ENCODE results near the gene SHISAL1.

Gene SHISAL1
- total RNA-seq: 1.5 to 2.4 reads per million in 2 donors

GRCh38 chr22:44312766-44313165, at the start of gene SHISAL1:
SHISAL1 (minus strand) TSS chr22:44312951; CDS start chr22:44300945, 12,006 bp downstream.
- no peak for DNase-seq

DNA sequence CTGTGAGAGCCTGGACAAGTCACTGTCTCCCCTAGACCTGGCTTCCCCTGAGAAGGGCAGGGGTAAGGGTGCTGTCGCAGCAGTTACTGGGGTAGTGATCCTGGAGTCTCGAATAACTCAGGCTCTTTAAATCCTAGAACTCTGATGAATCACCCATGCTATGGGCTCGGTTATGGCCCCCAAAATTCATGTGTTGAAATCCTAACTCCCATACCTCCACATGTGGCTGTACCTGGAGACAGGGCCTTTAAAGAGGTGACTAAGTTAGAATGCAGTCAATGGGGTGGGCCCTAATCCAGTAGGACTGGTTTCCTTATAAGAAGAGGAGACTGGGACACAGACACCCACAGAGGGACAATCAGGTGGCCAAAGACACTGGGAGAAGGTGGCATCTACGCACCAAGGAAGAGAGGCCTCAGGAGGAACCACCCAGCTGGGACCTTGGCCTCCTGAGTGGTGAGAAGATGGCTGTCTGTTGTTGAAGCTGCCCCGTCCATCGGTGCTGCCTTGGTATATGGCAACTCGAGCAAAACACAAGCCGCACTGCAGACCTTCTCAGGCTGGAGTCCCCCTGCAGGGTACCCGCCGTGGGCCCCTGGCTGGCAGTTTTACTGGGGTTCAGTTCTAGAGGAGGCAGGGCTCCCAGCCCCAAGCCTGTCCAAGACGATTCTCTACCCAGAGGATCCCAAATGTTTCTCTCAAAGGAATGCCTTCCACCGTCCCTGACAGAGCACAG, 48.8 kb upstream of the SHISAL1 start:
- DNase-seq: no peak

DNA sequence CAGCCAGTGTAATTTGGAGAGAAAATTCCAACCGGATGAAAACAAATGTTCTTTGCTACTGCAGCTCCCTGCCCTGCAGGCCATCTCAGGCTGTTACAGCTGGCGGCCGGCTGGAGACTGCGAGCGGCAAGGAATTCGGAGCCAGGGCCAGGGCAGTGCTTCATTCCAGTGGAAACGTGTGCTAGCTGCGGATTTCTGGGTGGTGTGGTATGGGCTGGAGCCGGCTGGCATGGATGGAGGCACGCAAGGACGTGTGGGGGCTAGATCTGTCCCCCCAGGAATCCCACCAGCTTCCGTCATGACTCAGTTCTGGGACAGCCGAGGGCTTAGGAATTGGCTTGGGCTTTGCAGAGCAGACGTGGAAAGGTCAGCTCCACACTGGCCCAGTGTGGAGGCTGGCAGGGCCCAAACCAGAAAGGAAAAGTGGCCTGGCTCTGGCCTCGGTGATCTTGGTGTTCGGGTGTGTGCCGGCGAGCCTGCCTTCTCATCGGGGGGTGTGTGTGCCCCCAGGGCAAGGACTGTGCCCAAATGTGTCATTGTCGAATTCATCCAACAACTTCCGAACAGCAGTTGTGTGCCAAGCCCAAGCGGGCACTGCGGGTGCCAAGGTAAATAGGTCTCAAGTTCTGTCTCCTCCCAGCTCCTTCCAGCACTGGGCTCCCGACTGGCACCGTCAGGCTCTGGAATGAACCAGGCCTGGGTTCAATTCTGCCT, 48.1 kb upstream of the SHISAL1 start:
- no peak for DNase-seq

- DNase-seq: no peak
Observed at GRCh38 chr22:44360306-44360667, 47.5 kb upstream of the SHISAL1 start.

GRCh38 chr22:44359496-44360110, 46.9 kb upstream of the SHISAL1 start:
- no peak for DNase-seq

GRCh38 chr22:44358709-44359440, 46.1 kb upstream of the SHISAL1 start:
- no peak for DNase-seq

DNA sequence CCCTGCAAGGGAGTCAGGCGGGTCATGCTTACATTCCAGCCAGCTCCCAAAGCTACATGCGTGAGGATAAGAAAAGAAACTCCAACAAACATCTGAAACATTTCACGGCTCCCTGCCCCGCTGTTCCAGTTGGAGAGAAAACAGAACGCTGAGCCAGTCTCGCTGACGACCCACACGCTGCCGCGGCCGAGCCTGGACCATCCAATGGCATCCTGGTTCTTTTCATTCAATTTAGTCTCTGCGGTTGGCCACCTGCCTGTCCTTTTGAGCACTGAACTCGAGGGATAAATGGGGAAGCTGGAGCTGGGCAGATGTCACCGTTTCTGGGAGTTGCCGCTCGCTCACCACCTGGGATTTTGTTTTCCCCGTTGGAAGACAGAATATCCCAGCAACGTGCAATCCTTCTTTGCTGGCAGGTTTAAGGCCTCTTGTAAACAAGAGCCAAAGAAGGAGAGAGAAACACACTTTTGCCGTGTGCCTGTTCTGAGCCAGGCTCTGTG, 45.3 kb upstream of the SHISAL1 start:
- no peak for DNase-seq

DNA sequence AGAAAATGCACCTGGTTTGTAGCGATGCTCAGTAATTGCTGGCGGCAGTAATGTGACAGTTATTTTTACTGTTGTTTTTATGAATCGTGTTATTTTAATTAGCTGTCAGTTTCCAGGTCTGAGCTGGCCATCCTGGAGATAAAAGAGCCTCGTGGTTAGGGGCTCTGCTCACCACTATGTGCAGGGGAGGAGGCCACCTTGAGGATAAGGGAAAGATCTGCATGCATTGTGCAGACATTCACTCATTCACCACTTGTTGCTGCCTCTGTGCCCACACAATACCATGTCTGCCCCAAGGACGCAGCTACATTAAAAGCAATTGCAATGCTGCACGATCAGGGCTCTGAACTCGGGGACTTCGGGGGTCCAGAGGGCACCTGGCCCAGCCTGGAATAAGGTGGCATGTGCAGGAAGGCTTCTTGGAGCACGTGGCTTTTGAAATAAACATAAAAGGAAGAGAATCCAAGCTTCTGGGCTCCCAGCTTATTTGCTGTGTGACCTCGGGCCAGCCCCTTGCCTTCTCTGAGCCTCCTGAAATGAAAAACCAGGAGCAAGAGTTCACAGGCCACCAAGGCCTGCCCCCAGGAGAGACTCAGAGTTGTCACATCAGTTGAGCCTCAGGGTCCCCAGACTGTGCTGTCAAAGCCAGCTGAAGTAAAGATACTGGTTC, 44.7 kb upstream of the SHISAL1 start:
- DNase-seq: no peak

DNA sequence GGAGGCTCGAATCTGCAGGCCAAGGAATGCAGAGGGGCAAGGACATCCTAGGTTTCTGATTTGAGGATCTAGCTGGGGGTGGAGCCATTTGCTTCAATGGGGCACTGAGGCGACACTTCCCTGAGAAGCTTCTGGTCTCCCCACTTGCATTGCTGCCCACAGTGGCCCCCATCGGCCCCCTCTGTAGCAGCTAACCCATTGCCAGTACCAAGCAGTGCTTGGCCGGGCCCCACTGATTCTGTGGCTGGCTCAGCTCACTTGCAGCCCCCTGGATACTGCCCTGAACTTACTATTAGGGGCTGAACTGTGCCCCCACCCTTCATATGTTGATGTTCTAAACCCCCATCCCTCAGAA, 42.9 kb upstream of the SHISAL1 start:
- no peak for DNase-seq

DNA sequence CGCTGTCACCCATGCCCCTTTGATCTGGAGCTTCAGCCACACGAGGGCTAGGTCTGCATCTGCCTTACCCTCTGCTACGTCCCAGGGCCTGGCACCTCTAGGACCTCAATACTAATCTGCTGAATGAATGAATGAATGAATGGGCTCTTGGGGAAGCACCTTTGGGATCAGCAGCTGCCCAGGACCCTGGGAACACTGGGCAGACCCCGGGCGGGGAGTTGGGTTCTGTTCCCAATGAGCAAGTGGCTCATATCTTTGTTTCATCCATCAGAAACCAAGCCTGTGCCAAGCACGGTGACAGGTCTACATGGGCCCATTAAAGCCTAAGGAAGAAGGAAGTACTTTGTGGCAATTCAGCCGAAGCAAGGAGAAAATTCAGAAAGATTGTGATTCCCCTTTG, 41.5 kb upstream of the SHISAL1 start:
- no peak for DNase-seq

GRCh38 chr22:44353041-44353440, 40.3 kb upstream of the SHISAL1 start:
- DNase-seq: no peak

- DNase-seq: no peak
Observed at GRCh38 chr22:44352378-44353035, 39.8 kb upstream of the SHISAL1 start.

DNA sequence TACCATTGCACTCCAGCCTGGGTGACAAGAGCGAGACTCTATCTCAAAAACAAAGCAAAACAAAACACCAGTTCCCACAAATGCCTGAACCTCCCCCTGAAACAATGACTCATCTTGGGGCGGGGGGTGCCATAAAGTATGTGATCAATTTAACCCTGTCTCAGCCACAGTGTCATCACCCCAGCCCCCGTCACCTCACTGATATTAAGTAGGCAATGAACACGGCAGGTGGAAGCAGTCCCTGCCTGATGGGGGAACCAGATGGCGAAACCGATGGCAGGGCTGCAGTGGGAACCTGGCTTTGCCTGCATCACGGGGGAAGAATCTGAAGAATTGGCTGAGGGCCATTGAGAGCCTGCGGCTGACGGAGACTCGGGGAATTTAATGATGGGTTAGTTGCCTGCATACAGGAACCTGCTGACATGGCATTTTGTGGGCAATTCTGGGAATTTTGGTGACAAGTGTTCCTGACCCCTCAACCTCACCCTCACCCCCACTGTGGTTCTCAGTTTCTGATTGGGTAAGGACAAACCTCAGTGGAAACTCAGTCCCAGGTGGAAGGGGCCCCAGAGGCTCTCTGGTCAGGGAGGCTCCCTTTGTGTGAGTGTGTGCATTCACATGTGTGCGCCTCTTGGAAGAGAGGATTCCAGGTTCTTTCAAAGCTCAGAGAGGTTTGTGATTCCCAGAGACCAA, 39.1 kb upstream of the SHISAL1 start:
- DNase-seq: no peak

DNA sequence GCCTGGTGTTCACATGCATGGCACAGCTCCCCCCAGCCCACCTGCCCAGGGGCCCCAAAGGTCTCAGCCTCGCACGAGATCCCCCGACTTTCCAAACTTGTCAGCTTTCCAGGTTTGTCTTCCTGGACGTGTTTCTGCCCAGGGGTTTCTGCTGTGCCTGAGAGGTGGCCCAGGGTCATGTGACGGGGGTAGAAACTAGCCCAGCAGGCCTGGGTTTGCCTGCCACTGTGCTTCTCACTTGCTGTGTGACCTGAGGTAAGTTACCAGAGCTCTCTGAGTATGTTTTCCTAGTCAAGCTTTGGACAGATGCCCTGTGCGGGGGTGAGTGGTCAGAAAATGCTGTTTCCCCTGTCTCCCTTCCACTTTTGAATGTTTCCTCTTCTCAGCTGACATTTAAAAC, 38.3 kb upstream of the SHISAL1 start:
- no peak for DNase-seq

DNA sequence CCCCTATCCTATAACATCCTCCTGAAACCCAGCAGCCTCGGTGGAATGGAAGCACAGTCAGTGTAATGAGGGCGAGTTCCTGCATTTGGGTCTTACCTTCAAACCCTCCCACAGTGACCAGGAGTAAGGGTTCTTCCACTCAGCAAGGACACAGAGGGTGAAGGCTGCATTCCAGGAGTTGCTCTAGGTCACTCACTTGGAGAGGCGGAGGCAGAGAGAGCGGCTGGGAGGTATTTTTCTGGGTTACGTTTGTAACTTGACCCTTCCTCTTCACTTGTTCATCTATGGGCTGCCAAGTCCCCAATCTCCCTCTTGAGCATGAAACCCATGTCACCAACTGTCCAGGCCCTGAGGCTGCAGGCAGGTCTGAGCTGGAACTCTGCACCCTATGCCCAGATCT, 36.8 kb upstream of the SHISAL1 start:
- DNase-seq: no peak

GRCh38 chr22:44348971-44349560, 36.3 kb upstream of the SHISAL1 start:
- DNase-seq: no peak

- DNase-seq: no peak
Observed at GRCh38 chr22:44347549-44347948, 34.8 kb upstream of the SHISAL1 start.

- no peak for DNase-seq
Observed at GRCh38 chr22:44347080-44347479, 34.3 kb upstream of the SHISAL1 start.

DNA sequence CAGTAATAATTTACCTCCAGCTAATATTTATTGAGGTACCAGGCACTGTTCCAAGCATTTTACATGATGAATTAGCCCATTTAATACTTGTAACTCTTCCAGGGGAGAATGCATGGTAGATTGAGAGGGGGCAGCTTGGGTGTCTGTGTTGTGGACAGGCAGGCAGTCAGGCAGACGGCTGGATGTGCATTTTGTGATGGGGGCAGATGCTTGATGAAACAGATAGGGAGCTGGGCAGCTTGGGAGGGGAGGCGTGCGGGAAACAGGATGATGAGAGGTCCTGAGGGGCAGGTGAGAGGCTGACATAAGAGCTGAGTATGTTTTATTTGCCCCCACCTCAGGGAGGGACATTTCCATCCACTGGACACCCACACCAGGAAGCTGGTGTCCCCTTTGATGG, 33.1 kb upstream of the SHISAL1 start:
- DNase-seq: no peak

DNA sequence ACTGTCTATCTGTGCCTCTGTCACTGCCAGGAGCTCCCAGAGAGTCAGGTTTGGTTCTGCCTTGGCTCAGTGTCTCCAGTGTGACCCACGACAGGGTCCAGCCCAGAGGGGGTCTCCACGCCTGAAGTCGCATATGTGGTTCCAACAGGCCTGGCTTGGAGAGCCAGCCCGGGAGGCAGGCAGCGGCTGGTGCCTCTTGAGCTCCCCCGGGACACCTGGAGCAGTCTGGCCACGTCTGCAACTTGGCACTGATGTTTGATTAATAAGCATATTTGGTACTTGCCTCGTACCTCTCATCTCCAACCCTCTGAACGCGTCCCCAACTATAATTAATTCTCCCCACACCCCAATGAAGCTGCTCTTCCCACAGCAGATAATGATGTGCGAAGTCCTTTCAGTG, 31.7 kb upstream of the SHISAL1 start:
- DNase-seq: no peak

DNA sequence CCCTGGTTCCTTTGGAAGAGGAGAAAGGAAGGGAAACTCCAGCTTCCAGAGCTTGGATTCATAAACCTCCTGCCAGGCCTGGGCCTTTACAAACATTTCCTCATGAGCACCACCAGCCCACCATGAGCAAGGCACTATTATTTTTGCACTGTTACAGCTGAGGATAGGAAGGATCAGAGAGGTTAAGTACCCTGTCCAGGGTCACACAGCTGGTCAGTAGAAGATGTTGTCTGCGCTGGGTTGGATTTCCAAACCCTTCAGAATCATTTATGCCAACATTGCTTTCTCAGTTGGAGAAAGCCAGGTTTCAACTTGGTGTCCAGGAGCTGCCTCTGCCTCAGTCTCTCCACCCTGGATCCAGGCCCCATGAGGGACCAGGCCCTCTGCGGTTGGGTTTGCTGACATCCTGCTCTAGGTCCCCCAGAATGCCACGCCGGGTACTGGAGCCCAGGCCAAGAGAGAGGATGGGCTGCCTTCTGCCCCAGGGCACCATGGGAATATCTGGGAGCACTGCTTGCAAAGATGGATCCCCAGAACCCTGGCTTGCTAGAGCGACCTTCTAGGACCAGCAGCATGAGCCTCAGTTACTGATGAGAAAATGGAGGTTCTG, 29.7 kb upstream of the SHISAL1 start:
- DNase-seq: no peak

Measured in activated gamma-delta T cell (primary cell).